Ectodermal cell (in vitro differentiated cells): ENCODE results near the gene SYNRG.

Experiments used
- H3K27ac ChIP-seq: 2 replicates; pipeline ENCODE4 v1.7.0; 2013; ENCODE audit warnings: mild to moderate bottlenecking, low read depth, low read length; ENCODE audit not compliant: insufficient read depth, poor library complexity, severe bottlenecking
- H3K27me3 ChIP-seq: 2 replicates; pipeline ENCODE4 v1.7.0; 2013; ENCODE audit warnings: mild to moderate bottlenecking, low read length; ENCODE audit not compliant: insufficient read depth, control insufficient read depth, poor library complexity, severe bottlenecking
- H3K36me3 ChIP-seq: one replicate; pipeline ENCODE4 v1.7.0; 2013; ENCODE audit warnings: low read length; ENCODE audit not compliant: control insufficient read depth, insufficient read depth
- H3K4me1 ChIP-seq: one replicate; pipeline ENCODE4 v1.7.0; 2013; ENCODE audit warnings: low read length; ENCODE audit not compliant: control insufficient read depth, insufficient read depth
- H3K4me3 ChIP-seq: 2 replicates; pipeline ENCODE4 v1.7.0; 2013; ENCODE audit warnings: low read depth, low read length, control low read depth; ENCODE audit not compliant: insufficient read depth
- H3K9me3 ChIP-seq: 2 replicates; pipeline ENCODE4 v1.7.0; 2013; ENCODE audit warnings: mild to moderate bottlenecking, low read length, moderate library complexity; ENCODE audit not compliant: control insufficient read depth
- WGBS, 2 experiments: methylation state at CpG; one replicate each; pipeline ENCODE4 v1.1.7; 2013; ENCODE audit warnings: missing lambda C conversion rate in 2 of 2; 5-methylcytosine and 5-hydroxymethylcytosine counted together

The SYNRG gene

GRCh38 chr17:37506678-37507077, 102.5 kb downstream of the SYNRG start:
- 70 to 74% methylated on average over 10 of the region's 10 CpGs for WGBS, 2 experiments
- Histone ChIP-seq H3K4me3 (no peak overlapping the region), H3K27ac (no peak overlapping the region), H3K9me3 (no peaks in the 10 kb centered on the region), H3K27me3 (no peaks in the 10 kb centered on the region), H3K4me1 (no peaks in the 10 kb centered on the region), H3K36me3 (no peaks in the 10 kb centered on the region)

GRCh38 chr17:37505333-37505732, 103.9 kb downstream of the SYNRG start:
- no peaks in the 10 kb centered on the region for H3K9me3 ChIP-seq
- no peak overlapping the region for H3K4me3 ChIP-seq
- H3K36me3 ChIP-seq: no peaks in the 10 kb centered on the region
- H3K4me1 ChIP-seq: no peaks in the 10 kb centered on the region
- WGBS, 2 experiments: 98% methylated on average over 2 to 3 of the region's 3 CpGs
- H3K27ac ChIP-seq: no peak overlapping the region
- no peaks in the 10 kb centered on the region for H3K27me3 ChIP-seq

- WGBS, 2 experiments: 87 to 94% methylated on average over 6 of the region's 6 CpGs
- no peak overlapping the region for H3K27ac ChIP-seq
- no peak overlapping the region for H3K4me3 ChIP-seq
- no peaks in the 10 kb centered on the region for H3K9me3 ChIP-seq
- H3K27me3 ChIP-seq: no peaks in the 10 kb centered on the region
- H3K36me3 ChIP-seq: no peaks in the 10 kb centered on the region
- no peaks in the 10 kb centered on the region for H3K4me1 ChIP-seq
Observed at GRCh38 chr17:37503148-37503547, 106.1 kb downstream of the SYNRG start.

- Histone ChIP-seq H3K36me3 (no peaks in the 10 kb centered on the region), H3K4me1 (no peaks in the 10 kb centered on the region), H3K27me3 (no peaks in the 10 kb centered on the region), H3K9me3 (no peaks in the 10 kb centered on the region), H3K4me3 (no peak overlapping the region), H3K27ac (no peak overlapping the region)
- WGBS, 2 experiments: 95 to 96% methylated on average over 9 to 10 of the region's 10 CpGs
Observed at GRCh38 chr17:37502009-37502936, 106.9 kb downstream of the SYNRG start.

GRCh38 chr17:37500378-37500777, 108.8 kb downstream of the SYNRG start:
- Histone ChIP-seq H3K36me3 (no peaks in the 10 kb centered on the region), H3K4me1 (peaks cover under 1% of the 10 kb centered on the region), H3K27ac (no peak overlapping the region)

GRCh38 chr17:37494971-37495370, 114.2 kb downstream of the SYNRG start:
- Histone ChIP-seq H3K4me1 (peaks cover 27% of the 10 kb centered on the region), H3K36me3 (no peaks in the 10 kb centered on the region), H3K4me3 (no peak overlapping the region), H3K27ac (no peak overlapping the region), H3K27me3 (peaks cover 4% of the 10 kb centered on the region), H3K9me3 (no peaks in the 10 kb centered on the region)
- WGBS, 2 experiments: 36 to 40% methylated on average over 8 of the region's 8 CpGs

More at GRCh38 chr17:37500378-37500777, 108.8 kb downstream of the SYNRG start:
- no peak overlapping the region for H3K4me3 ChIP-seq
- H3K9me3 ChIP-seq: no peaks in the 10 kb centered on the region
- H3K27me3 ChIP-seq: no peaks in the 10 kb centered on the region

- Histone ChIP-seq H3K27me3 (peaks cover 5% of the 10 kb centered on the region), H3K36me3 (no peaks in the 10 kb centered on the region), H3K27ac (no peak overlapping the region), H3K4me3 (no peak overlapping the region), H3K4me1 (peaks cover 27% of the 10 kb centered on the region), H3K9me3 (no peaks in the 10 kb centered on the region)
- 90% methylated on average over 3 of the region's 3 CpGs for WGBS, 2 experiments
Observed at GRCh38 chr17:37494401-37494831, 114.8 kb downstream of the SYNRG start.

- no peaks in the 10 kb centered on the region for H3K9me3 ChIP-seq
- no peaks in the 10 kb centered on the region for H3K36me3 ChIP-seq
- H3K4me3 ChIP-seq: no peak overlapping the region
- H3K27ac ChIP-seq: no peak overlapping the region
- 96 to 100% methylated on average over 1 to 2 of the region's 2 CpGs for WGBS, 2 experiments
- peaks cover 28% of the 10 kb centered on the region for H3K4me1 ChIP-seq
- H3K27me3 ChIP-seq: peaks cover 15% of the 10 kb centered on the region
Observed at GRCh38 chr17:37493249-37494027, 115.8 kb downstream of the SYNRG start.

- no peak overlapping the region for H3K4me3 ChIP-seq
- 49 to 72% methylated on average over 4 of the region's 4 CpGs for WGBS, 2 experiments
- no peak overlapping the region for H3K27ac ChIP-seq
- H3K9me3 ChIP-seq: no peaks in the 10 kb centered on the region
- H3K27me3 ChIP-seq: peaks cover 27% of the 10 kb centered on the region
- peaks cover 34% of the 10 kb centered on the region for H3K4me1 ChIP-seq
- no peaks in the 10 kb centered on the region for H3K36me3 ChIP-seq
Observed at GRCh38 chr17:37492167-37492566, 117.1 kb downstream of the SYNRG start.
